Measurements from ENCODE around the gene TMEM144. TPM values are rescaled to one million over a fixed set of nuclear protein-coding genes. Genes with fewer than 3 reads are reported as not detected.
A peak's percentile ranks its signal among the peaks of the same experiment; 100 is the strongest.

TMEM144 gene
- total and polyA plus RNA-seq, 8 donors = 4.6 to 16.8 (median 6.4) TPM

GRCh38 chr4:158250321-158250720 lies 40.0 kb downstream of the TMEM144 start:
- TF ChIP-seq CTCF (IDR thresholded peaks at IDR 0.05) = no peak
- no peaks in the 10 kb centered on the region for H3K4me1 ChIP-seq
- no peak overlapping the region for H3K4me3 ChIP-seq
- peak; percentile 67 for ATAC-seq
- intact Hi-C loops (cut with DNase I) = no loop called here
- H3K27me3 ChIP-seq = no peaks in the 10 kb centered on the region
- DNase-seq = peak in 2 of 4 donors; percentile 3 to 42
- no peak overlapping the region for H3K27ac ChIP-seq
- no peaks in the 10 kb centered on the region for H3K9me3 ChIP-seq
- peaks cover 0 to 3% of the 10 kb centered on the region in 2 donors for H3K36me3 ChIP-seq

- no peaks in the 10 kb centered on the region for H3K9me3 ChIP-seq
Observed at GRCh38 chr4:158253350-158253980, 43.2 kb downstream of the TMEM144 start.

GRCh38 chr4:158254292-158254691 lies 44.0 kb downstream of the TMEM144 start:
- Histone ChIP-seq H3K9me3 (no peaks in the 10 kb centered on the region), H3K27ac (no peak overlapping the region), H3K4me3 (no peak overlapping the region), H3K4me1 (peaks cover 0 to 4% of the 10 kb centered on the region in 2 donors), H3K27me3 (no peaks in the 10 kb centered on the region), H3K36me3 (no peaks in the 10 kb centered on the region)
- intact Hi-C loops (cut with DNase I) = no loop called here
- no peak for TF ChIP-seq CTCF (IDR thresholded peaks at IDR 0.05)
- DNase-seq (no peak), ATAC-seq (no peak)

More at GRCh38 chr4:158253350-158253980, 43.2 kb downstream of the TMEM144 start:
- no peaks in the 10 kb centered on the region for H3K36me3 ChIP-seq
- no peaks in the 10 kb centered on the region for H3K27me3 ChIP-seq
- intact Hi-C loops (cut with DNase I) = no loop called here
- TF ChIP-seq CTCF (IDR thresholded peaks at IDR 0.05) = peak in 1 of 2 donors; percentile 36
- DNase-seq (peak in 2 of 4 donors; percentile 49 to 60), ATAC-seq (peak; percentile 84)
- no peak overlapping the region for H3K4me3 ChIP-seq
- H3K4me1 ChIP-seq = peaks cover 0 to 4% of the 10 kb centered on the region in 2 donors
- H3K27ac ChIP-seq = no peak overlapping the region

GRCh38 chr4:158255727-158256324 lies 45.5 kb downstream of the TMEM144 start:
- DNase-seq (peak in 2 of 4 donors; percentile 25 to 48), ATAC-seq (peak; percentile 86)
- Histone ChIP-seq H3K4me1 (peaks cover 0 to 4% of the 10 kb centered on the region in 2 donors), H3K27ac (no peak overlapping the region), H3K36me3 (no peaks in the 10 kb centered on the region), H3K27me3 (no peaks in the 10 kb centered on the region), H3K4me3 (no peak overlapping the region), H3K9me3 (no peaks in the 10 kb centered on the region)
- intact Hi-C loops (cut with DNase I) = no loop called here
- peak; percentile 62 to 74 for TF ChIP-seq CTCF (IDR thresholded peaks at IDR 0.05)

GRCh38 chr4:158259955-158260575 lies 49.8 kb downstream of the TMEM144 start:
- Histone ChIP-seq H3K36me3 (no peaks in the 10 kb centered on the region), H3K27me3 (no peaks in the 10 kb centered on the region), H3K4me1 (peaks cover 0 to 4% of the 10 kb centered on the region in 2 donors), H3K9me3 (no peaks in the 10 kb centered on the region), H3K27ac (no peak overlapping the region), H3K4me3 (no peak overlapping the region)
- intact Hi-C loops (cut with DNase I) = loop anchor here in 1 of 2 donors (10.0 kb wide), 1 partner anchor 365 kb away; no protein-coding TSS in a partner anchor
- DNase-seq (peak in 1 of 4 donors; percentile 13), ATAC-seq (no peak)
- peak; percentile 25 to 38 for TF ChIP-seq CTCF (IDR thresholded peaks at IDR 0.05)
